HepG2 (cell line): ENCODE measurements around the gene PLIN5. TPM values are rescaled to one million over a fixed set of nuclear protein-coding genes. Genes with fewer than 3 reads are reported as not detected.

ENCODE experiments used
- ATAC-seq: fragments of 200-7000 bp; cut with Tn5 transposase; 3 replicates; pipeline ENCODE4 v1.9.1; 2020; ENCODE audit warnings: mild to moderate bottlenecking, moderate library complexity
- BruUV-seq: library from RNA; stranded (reverse); fragments of 400-500 nt; replicated peaks from 2 replicates; lab custom pipeline; 2021; lab: Mats Ljungman, UMichigan
- CTCF ChIA-PET: fragments of 300-600 bp; formaldehyde crosslinking; extraction: SDS; loops from one replicate; lab custom pipeline; 2021; ENCODE audit warnings: low total read pairs, inconsistent platforms, low intra/inter-chr PET ratio; lab: Yijun Ruan, JAX
- POLR2A ChIA-PET: fragments of 350-600 bp; sonication (Branson Sonifier 250); formaldehyde crosslinking; loops from one replicate; lab custom pipeline; 2020; ENCODE audit warnings: antibody characterized with exemption, inconsistent platforms; lab: Yijun Ruan, JAX
- DNase-seq: peaks from one replicate; pipeline ENCODE4 v3.0.0-alpha.2; 2015; ENCODE audit warnings: low spot score
- FAIRE-seq: peaks from 3 replicates; lab custom pipeline; 2011; peaks lifted over from hg19 to GRCh38; lab: Jason Lieb, UNC
- H2AFZ ChIP-seq: one replicate; pipeline ENCODE4 v1.6.1; 2011; ENCODE audit warnings: low read length, inconsistent platforms
- H3K27ac ChIP-seq: fragments of 300-600 bp; 3 replicates; pipeline ENCODE4 v1.8.0; 2011; ENCODE audit warnings: mixed run types, mild to moderate bottlenecking, mixed read lengths, low read length, inconsistent platforms; ENCODE audit not compliant: insufficient read depth; ENCODE audit errors: extremely low read length
- H3K27me3 ChIP-seq, 2 experiments: fragments of 200-600 bp in 1 of 2; 2 replicates in 1 of 2; 3 replicates in 1 of 2; pipeline versions ENCODE4 v1.6.0 to v1.8.0; 2011; ENCODE audit warnings: low read length in 2 of 2, mild to moderate bottlenecking in 2 of 2, moderate library complexity in 2 of 2, inconsistent platforms in 1 of 2; ENCODE audit not compliant: insufficient read depth in 2 of 2, control insufficient read depth in 1 of 2
- H3K36me3 ChIP-seq, 2 experiments: fragments of 200-600 bp in 1 of 2; replicated peaks in 1 of 2; 2 replicates in 1 of 2; 3 replicates in 1 of 2; pipeline versions ENCODE4 v1.5.1 to v1.8.0; 2011; ENCODE audit warnings: low read length in 2 of 2, inconsistent platforms in 1 of 2; ENCODE audit not compliant: insufficient read depth in 2 of 2, control insufficient read depth in 1 of 2
- H3K4me1 ChIP-seq: 2 replicates; pipeline ENCODE4 v1.5.1; 2012; ENCODE audit warnings: low read length, inconsistent platforms; ENCODE audit not compliant: insufficient read depth
- H3K4me2 ChIP-seq: 2 replicates; pipeline ENCODE4 v1.6.0; 2011; ENCODE audit warnings: low read depth, low read length, inconsistent platforms
- H3K4me3 ChIP-seq, 3 experiments: fragments of 200-600 bp in 1 of 3; sonication (generic), shearing (Covaris generic) in 1 of 3; replicated peaks in 1 of 3; 2 replicates each; pipeline ENCODE4 v1.5.1; 2011 to 2016; ENCODE audit warnings: low read length in 3 of 3, inconsistent platforms in 2 of 3, low read depth in 2 of 3, mild to moderate bottlenecking in 2 of 3, control low read depth in 1 of 3, mixed read lengths in 1 of 3; ENCODE audit not compliant: insufficient read depth in 1 of 3
- H3K79me2 ChIP-seq: one replicate; pipeline ENCODE4 v1.6.1; 2011; ENCODE audit warnings: low read length, inconsistent platforms; ENCODE audit not compliant: insufficient read depth
- H3K9ac ChIP-seq: 2 replicates; pipeline ENCODE4 v1.6.0; 2011; ENCODE audit warnings: mild to moderate bottlenecking, low read depth, low read length, inconsistent platforms; ENCODE audit not compliant: insufficient read depth
- H3K9me3 ChIP-seq: 2 replicates; pipeline ENCODE4 v1.5.1; 2012; ENCODE audit warnings: mild to moderate bottlenecking, low read length
- H4K20me1 ChIP-seq: 2 replicates; pipeline ENCODE4 v1.6.0; 2011; ENCODE audit warnings: inconsistent platforms, mild to moderate bottlenecking, low read length, moderate library complexity; ENCODE audit not compliant: insufficient read depth
- ATF7-NPFF ChIP-seq: sonication (generic); formaldehyde crosslinking; IDR thresholded peaks from 2 replicates; pipeline ENCODE4 v1.8.1; 2023; ENCODE audit warnings: mild to moderate bottlenecking, low read depth, missing genetic modification reagents, moderate library complexity
- KAT8 ChIP-seq: IDR thresholded peaks from 2 replicates; pipeline ENCODE4 v1.6.1; 2016; ENCODE audit warnings: missing genetic modification reagents, missing compliant biosample characterization
- KLF13 ChIP-seq: sonication (generic); formaldehyde crosslinking; IDR thresholded peaks from 2 replicates; pipeline ENCODE4 v1.4.0; 2020; ENCODE audit warnings: mild to moderate bottlenecking, missing genetic modification reagents
- RNF2 ChIP-seq: fragments of 450-650 bp; conservative IDR thresholded peaks from 2 replicates; pipeline ENCODE4 v1.6.1; 2016; ENCODE audit warnings: low read depth
- SP5 ChIP-seq: IDR thresholded peaks from 2 replicates; pipeline ENCODE4 v1.6.1; 2016; ENCODE audit warnings: low read depth, borderline replicate concordance
- STAT5B ChIP-seq: sonication (generic); formaldehyde crosslinking; IDR thresholded peaks from 2 replicates; pipeline ENCODE4 v1.4.0; 2020; ENCODE audit warnings: missing genetic modification reagents
- ZNF570 ChIP-seq: sonication (generic); formaldehyde crosslinking; IDR thresholded peaks from 2 replicates; pipeline ENCODE4 v1.4.0; 2020; ENCODE audit warnings: mild to moderate bottlenecking, missing genetic modification reagents, borderline replicate concordance
- WGBS: methylation state at CpG from one replicate; pipeline ENCODE4 v1.1.6; 2017; ENCODE audit warnings: low lambda C conversion rate; 5-methylcytosine and 5-hydroxymethylcytosine counted together
- in situ Hi-C: cut with HindIII; loops from 2 replicates; pipeline ENCODE4 v1.10.0; 2017; ENCODE audit warnings: low pct_unique_long_range_greater_than_20kb; ENCODE audit not compliant: extremely low pct_ligation_motif_present
- intact Hi-C: fragments of 100-400 bp; cut with micrococcal nuclease; formaldehyde crosslinking; loops from one replicate; pipeline ENCODE4 v1.10.0; 2022; ENCODE audit not compliant: unreplicated experiment
- polyA plus RNA-seq, 8 experiments: library from polyadenylated mRNA; depleted of rRNA in 3 of 8; stranded (reverse) in 7 of 8; unstranded in 1 of 8; fragments of >200 nt; fragmentation: Illumina TruSeq in 4 of 8; extraction: Trizol in 4 of 8; gene quantifications; 2 replicates each; pipeline versions ENCODE4 v1.2.1 to v1.2.3, GENCODE V29; 2011 to 2016; ENCODE audit warnings: low read depth in 4 of 8, missing spikeins in 1 of 8, mixed read lengths in 1 of 8; ENCODE audit not compliant: insufficient read depth in 1 of 8
- total RNA-seq, 5 experiments: library from RNA; depleted of rRNA; stranded (reverse); fragments of >200 nt; fragmentation: Illumina TruSeq; extraction: Trizol; gene quantifications; 2 replicates each; pipeline ENCODE4 v1.2.3, GENCODE V29; 2016; ENCODE audit warnings: low read depth in 1 of 5
- TF ChIP-seq, protein P1 (sequence below): sonication (generic); formaldehyde crosslinking; IDR thresholded peaks from 2 replicates; pipeline ENCODE4 v1.8.1; 2023; ENCODE audit warnings: missing genetic modification reagents, mild to moderate bottlenecking, borderline replicate concordance
- TF ChIP-seq, protein P2 (sequence below): sonication (generic); formaldehyde crosslinking; IDR thresholded peaks from 2 replicates; pipeline ENCODE4 v1.4.0; 2020; ENCODE audit warnings: missing genetic modification reagents
- TF ChIP-seq, protein P3 (sequence below): sonication (generic); formaldehyde crosslinking; IDR thresholded peaks from 2 replicates; pipeline ENCODE4 v1.4.0; 2020; ENCODE audit warnings: missing genetic modification reagents
- TF ChIP-seq, protein P4 (sequence below): sonication (generic); formaldehyde crosslinking; IDR thresholded peaks from 2 replicates; pipeline ENCODE4 v1.8.0; 2022; ENCODE audit warnings: missing genetic modification reagents, low read depth, mild to moderate bottlenecking, borderline replicate concordance

PLIN5 gene
- total and polyA plus RNA-seq, 2 of the 13 experiments (the other 11 are each of a cell fraction or from before 2014, with no cell fraction given) = 1.8 to 4.8 TPM

DNA sequence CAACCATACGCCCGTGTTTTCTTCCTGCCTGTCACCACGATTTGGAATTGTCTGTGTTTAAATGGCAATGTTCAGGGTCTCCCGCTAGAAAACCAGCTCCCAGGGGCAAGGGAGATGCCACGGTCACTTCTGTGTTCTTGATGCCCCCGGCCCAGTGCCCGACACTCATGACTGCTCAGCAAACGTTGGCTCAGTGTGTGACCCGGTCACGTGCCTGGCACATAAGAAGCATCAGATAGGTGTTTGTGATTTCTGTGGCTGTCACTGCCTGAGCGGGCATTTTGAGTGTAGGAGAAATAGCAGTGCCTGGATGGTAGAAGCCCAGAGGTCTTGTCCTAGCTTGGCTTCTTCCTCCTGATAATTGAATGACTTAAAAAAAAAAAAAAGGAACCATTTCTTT, 47.5 kb downstream of the PLIN5 start:
- H3K9ac ChIP-seq = no peak overlapping the region
- BruUV-seq = no TSS peak
- H3K79me2 ChIP-seq = no peaks in the 10 kb centered on the region
- H3K36me3 ChIP-seq = peaks cover 16 to 36% of the 10 kb centered on the region in 2 experiments
- no peaks in the 10 kb centered on the region for H3K9me3 ChIP-seq
- POLR2A ChIA-PET = no interaction called here
- H3K4me1 ChIP-seq = no peaks in the 10 kb centered on the region
- H4K20me1 ChIP-seq = no peaks in the 10 kb centered on the region
- in situ Hi-C loops = no loop called here
- intact Hi-C loops = no loop called here
- TF ChIP-seq KAT8 (CRISPR knock-in tag) = no peak
- TF ChIP-seq, protein P1, sequence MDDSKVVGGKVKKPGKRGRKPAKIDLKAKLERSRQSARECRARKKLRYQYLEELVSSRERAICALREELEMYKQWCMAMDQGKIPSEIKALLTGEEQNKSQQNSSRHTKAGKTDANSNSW = no peak
- TF ChIP-seq, protein P2, sequence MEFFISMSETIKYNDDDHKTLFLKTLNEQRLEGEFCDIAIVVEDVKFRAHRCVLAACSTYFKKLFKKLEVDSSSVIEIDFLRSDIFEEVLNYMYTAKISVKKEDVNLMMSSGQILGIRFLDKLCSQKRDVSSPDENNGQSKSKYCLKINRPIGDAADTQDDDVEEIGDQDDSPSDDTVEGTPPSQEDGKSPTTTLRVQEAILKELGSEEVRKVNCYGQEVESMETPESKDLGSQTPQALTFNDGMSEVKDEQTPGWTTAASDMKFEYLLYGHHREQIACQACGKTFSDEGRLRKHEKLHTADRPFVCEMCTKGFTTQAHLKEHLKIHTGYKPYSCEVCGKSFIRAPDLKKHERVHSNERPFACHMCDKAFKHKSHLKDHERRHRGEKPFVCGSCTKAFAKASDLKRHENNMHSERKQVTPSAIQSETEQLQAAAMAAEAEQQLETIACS (CRISPR knock-in tag) = no peak
- no peak for TF ChIP-seq ATF7-NPFF (CRISPR knock-in tag)
- TF ChIP-seq, protein P3, sequence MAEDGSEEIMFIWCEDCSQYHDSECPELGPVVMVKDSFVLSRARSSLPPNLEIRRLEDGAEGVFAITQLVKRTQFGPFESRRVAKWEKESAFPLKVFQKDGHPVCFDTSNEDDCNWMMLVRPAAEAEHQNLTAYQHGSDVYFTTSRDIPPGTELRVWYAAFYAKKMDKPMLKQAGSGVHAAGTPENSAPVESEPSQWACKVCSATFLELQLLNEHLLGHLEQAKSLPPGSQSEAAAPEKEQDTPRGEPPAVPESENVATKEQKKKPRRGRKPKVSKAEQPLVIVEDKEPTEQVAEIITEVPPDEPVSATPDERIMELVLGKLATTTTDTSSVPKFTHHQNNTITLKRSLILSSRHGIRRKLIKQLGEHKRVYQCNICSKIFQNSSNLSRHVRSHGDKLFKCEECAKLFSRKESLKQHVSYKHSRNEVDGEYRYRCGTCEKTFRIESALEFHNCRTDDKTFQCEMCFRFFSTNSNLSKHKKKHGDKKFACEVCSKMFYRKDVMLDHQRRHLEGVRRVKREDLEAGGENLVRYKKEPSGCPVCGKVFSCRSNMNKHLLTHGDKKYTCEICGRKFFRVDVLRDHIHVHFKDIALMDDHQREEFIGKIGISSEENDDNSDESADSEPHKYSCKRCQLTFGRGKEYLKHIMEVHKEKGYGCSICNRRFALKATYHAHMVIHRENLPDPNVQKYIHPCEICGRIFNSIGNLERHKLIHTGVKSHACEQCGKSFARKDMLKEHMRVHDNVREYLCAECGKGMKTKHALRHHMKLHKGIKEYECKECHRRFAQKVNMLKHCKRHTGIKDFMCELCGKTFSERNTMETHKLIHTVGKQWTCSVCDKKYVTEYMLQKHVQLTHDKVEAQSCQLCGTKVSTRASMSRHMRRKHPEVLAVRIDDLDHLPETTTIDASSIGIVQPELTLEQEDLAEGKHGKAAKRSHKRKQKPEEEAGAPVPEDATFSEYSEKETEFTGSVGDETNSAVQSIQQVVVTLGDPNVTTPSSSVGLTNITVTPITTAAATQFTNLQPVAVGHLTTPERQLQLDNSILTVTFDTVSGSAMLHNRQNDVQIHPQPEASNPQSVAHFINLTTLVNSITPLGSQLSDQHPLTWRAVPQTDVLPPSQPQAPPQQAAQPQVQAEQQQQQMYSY (CRISPR knock-in tag) = no peak
- no peak for TF ChIP-seq RNF2
- TF ChIP-seq, protein P4, sequence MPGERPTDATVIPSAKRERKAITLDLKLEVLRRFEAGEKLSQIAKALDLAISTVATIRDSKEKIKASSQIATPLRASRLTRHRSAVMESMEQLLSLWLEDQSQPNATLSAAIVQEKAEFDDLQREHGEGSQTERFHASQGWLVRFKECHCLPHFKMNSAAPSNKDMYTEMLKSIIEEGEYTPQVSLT = no peak
- no peak for TF ChIP-seq ZNF570
- TF ChIP-seq STAT5B (CRISPR knock-in tag) = no peak
- TF ChIP-seq SP5 = no peak
- TF ChIP-seq KLF13 (CRISPR knock-in tag) = no peak
- H3K4me3 ChIP-seq = no peak overlapping the region
- DNase-seq (no peak), ATAC-seq (no peak), FAIRE-seq (no peak)
- H3K27me3 ChIP-seq = no peaks in the 10 kb centered on the region; a peak in 1 of 5 replicates
- CTCF ChIA-PET = no interaction called here
- H3K27ac ChIP-seq = no peak overlapping the region
- H2AFZ ChIP-seq = no peak overlapping the region
- WGBS = 96% methylated on average over 11 of the region's 11 CpGs
- H3K4me2 ChIP-seq = no peak overlapping the region
